ENCODE measurements around the gene VTI1A.

DNA sequence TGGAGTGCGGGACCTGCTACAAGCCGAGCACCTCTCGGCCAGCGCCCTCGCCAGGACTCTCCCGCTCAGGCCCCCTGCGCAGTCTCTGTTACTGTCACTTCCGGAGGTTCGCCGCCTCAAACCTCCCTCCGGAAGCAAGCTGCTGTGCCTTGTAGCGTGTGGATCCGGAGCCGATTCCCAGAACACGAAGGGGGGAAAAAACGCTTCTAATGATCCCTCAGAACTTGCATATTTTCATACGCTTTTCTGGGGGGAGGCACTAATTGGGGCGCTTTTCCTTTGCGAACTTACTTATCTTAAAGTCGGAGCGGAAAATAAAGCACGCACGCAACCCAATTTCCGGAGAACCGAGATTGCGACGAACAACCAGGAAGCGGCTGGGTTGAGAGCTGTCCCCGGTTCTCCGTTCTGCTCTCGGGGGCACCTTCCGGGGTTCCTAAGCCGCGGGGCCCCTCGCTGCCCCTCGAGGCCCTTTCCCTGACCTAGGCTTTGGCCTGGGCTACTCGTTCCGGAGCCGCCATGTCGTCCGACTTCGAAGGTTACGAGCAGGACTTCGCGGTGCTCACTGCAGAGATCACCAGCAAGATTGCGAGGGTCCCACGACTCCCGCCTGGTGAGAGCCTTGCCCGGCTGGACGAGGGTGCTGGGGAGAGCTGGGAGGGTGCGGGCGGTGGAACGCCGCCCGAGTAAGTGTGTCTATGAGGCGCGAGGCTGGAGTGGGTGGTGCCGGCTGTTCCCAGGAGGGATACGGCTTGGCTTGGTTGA is at the start of gene VTI1A, which contains the start of gene ZDHHC6:
- TF ChIP-seq ZBTB17 (CRISPR knock-in tag; IDR thresholded peaks at IDR 0.05) (no peak), POLR2A (conservative IDR thresholded peaks at IDR 0.05) (peak; percentile 65), PTTG1 (tag; IDR thresholded peaks at IDR 0.05; ENCODE audit: low read depth) (no peak), MAFF (IDR thresholded peaks at IDR 0.05; ENCODE audit: low read length) (no peak), CBX5 (IDR thresholded peaks at IDR 0.05; ENCODE audit: borderline replicate concordance, low read depth) (no peak), NFYB (IDR thresholded peaks at IDR 0.05; ENCODE audit: extremely low read depth, insufficient read length) (no peak), POLR2G (IDR thresholded peaks at IDR 0.05; ENCODE audit: low read depth, low read length) (peak; percentile 88), BRF1 (IDR thresholded peaks at IDR 0.05; ENCODE audit: borderline replicate concordance, extremely low read depth, insufficient read length) (no peak), ESRRA (IDR thresholded peaks at IDR 0.05; ENCODE audit: borderline replicate concordance, low read depth) (no peak), ZNF766 (CRISPR knock-in tag; conservative IDR thresholded peaks at IDR 0.05) (0 out of 2 replicates have a peak, but pooled peaks have one; percentile 37)
- TF ChIP-seq, protein P1, sequence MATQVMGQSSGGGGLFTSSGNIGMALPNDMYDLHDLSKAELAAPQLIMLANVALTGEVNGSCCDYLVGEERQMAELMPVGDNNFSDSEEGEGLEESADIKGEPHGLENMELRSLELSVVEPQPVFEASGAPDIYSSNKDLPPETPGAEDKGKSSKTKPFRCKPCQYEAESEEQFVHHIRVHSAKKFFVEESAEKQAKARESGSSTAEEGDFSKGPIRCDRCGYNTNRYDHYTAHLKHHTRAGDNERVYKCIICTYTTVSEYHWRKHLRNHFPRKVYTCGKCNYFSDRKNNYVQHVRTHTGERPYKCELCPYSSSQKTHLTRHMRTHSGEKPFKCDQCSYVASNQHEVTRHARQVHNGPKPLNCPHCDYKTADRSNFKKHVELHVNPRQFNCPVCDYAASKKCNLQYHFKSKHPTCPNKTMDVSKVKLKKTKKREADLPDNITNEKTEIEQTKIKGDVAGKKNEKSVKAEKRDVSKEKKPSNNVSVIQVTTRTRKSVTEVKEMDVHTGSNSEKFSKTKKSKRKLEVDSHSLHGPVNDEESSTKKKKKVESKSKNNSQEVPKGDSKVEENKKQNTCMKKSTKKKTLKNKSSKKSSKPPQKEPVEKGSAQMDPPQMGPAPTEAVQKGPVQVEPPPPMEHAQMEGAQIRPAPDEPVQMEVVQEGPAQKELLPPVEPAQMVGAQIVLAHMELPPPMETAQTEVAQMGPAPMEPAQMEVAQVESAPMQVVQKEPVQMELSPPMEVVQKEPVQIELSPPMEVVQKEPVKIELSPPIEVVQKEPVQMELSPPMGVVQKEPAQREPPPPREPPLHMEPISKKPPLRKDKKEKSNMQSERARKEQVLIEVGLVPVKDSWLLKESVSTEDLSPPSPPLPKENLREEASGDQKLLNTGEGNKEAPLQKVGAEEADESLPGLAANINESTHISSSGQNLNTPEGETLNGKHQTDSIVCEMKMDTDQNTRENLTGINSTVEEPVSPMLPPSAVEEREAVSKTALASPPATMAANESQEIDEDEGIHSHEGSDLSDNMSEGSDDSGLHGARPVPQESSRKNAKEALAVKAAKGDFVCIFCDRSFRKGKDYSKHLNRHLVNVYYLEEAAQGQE (IDR thresholded peaks at IDR 0.05; ENCODE audit: borderline replicate concordance), result peak; percentile 36; the same call in 1 of the 2 replicates
- TF ChIP-seq, protein P1 (CRISPR knock-in tag; IDR thresholded peaks at IDR 0.05; ENCODE audit: low read depth), result no peak
- TF ChIP-seq, protein P2, sequence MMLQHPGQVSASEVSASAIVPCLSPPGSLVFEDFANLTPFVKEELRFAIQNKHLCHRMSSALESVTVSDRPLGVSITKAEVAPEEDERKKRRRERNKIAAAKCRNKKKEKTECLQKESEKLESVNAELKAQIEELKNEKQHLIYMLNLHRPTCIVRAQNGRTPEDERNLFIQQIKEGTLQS (IDR thresholded peaks at IDR 0.05), result no peak
- TF ChIP-seq, protein P2 (CRISPR knock-in tag; conservative IDR thresholded peaks at IDR 0.05), result no peak
- TF ChIP-seq, protein P3, sequence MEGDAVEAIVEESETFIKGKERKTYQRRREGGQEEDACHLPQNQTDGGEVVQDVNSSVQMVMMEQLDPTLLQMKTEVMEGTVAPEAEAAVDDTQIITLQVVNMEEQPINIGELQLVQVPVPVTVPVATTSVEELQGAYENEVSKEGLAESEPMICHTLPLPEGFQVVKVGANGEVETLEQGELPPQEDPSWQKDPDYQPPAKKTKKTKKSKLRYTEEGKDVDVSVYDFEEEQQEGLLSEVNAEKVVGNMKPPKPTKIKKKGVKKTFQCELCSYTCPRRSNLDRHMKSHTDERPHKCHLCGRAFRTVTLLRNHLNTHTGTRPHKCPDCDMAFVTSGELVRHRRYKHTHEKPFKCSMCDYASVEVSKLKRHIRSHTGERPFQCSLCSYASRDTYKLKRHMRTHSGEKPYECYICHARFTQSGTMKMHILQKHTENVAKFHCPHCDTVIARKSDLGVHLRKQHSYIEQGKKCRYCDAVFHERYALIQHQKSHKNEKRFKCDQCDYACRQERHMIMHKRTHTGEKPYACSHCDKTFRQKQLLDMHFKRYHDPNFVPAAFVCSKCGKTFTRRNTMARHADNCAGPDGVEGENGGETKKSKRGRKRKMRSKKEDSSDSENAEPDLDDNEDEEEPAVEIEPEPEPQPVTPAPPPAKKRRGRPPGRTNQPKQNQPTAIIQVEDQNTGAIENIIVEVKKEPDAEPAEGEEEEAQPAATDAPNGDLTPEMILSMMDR (IDR thresholded peaks at IDR 0.05 in 2 of 3, conservative IDR thresholded peaks at IDR 0.05 in 1 of 3; ENCODE audit: insufficient read depth in 2 of 3, low read depth in 1 of 3, low read length in 3 of 3), result peak; percentile 32 to 37 (median 36); a peak in 2 of 6 replicates

All from K562 (cell line).